GM12872 (cell line): ENCODE data around the gene LCN10.

Experiments used
- TF ChIP-seq, protein P1 (sequence below): IDR thresholded peaks from 3 replicates; pipeline ENCODE4 v1.5.1; 2011; ENCODE audit warnings: low read depth, mild to moderate bottlenecking, low read length, moderate library complexity; ENCODE audit not compliant: insufficient read depth

The LCN10 gene

DNA sequence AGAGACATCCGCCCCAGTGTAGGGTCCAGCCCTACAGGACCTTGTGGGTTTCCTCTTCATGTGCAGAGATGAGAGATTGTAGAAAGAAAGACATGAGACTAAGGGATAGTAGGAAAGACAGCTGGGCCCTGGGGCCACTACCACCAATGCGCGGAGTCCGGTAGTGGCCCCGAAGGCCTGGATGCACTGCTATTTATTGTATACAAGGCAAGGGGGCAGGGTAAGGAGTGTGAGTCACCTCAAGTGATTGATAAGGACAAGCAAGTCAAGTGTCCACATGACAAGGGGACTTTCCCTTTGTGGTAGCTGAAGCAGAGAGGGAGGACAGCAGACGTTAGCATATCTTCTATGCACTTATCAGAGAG, 42.2 kb upstream of the LCN10 start:
- TF ChIP-seq, protein P1, sequence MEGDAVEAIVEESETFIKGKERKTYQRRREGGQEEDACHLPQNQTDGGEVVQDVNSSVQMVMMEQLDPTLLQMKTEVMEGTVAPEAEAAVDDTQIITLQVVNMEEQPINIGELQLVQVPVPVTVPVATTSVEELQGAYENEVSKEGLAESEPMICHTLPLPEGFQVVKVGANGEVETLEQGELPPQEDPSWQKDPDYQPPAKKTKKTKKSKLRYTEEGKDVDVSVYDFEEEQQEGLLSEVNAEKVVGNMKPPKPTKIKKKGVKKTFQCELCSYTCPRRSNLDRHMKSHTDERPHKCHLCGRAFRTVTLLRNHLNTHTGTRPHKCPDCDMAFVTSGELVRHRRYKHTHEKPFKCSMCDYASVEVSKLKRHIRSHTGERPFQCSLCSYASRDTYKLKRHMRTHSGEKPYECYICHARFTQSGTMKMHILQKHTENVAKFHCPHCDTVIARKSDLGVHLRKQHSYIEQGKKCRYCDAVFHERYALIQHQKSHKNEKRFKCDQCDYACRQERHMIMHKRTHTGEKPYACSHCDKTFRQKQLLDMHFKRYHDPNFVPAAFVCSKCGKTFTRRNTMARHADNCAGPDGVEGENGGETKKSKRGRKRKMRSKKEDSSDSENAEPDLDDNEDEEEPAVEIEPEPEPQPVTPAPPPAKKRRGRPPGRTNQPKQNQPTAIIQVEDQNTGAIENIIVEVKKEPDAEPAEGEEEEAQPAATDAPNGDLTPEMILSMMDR = no peak

DNA sequence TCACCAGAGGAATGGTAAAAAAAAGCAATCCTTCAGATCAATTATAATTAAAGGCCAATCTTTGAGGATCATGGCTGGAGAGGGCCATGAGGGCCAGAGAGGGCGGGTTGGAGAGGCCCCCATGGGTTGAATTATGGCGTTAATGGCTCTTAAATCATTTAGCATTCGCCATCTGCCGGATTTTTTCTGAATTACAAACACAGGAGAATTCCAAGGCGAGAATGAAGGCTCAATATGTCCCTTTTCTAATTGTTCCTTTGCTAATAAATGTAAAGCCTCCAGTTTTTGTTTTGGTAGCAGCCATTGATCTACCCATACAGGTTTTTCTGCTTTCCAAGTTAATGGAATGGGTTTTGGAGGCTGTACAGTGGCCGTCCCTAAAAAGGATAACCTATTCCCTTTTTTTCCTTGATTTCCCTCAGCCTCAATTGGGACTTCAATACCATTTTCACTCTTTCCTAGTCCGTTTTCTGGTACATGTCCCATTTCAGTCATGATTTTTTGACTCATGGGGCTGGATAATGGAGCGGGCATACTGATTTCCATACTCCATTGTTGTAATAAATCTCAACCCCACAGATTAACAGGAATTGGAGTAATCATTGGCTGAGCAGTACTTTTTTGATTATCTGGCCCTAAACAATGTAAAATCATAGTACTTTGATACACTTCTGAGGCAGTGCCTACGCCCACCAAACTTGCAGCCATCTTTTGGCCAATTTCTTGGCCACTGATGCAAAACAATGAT, 41.7 kb upstream of the LCN10 start:
- TF ChIP-seq, protein P1 = peak; percentile 32; the same call in 1 of the 3 replicates

DNA sequence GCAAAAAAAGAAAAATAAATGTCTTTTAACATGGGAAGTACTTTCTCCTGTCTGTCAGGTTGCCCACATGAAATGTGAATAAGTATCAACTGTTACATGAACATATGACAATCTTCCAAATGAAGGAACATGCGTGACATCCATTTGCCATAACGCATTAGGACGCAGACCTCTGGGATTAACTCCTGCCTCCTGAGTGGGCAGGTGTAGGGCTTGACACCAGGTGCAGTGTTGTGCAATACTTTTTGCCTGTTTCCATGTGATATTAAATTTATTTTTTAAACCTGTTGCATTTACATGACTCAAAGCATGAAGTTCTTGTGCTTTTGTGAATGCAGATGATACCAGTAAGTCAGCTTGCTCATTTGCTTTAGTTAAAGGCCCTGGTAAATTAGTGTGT, 39.7 kb upstream of the LCN10 start:
- TF ChIP-seq, protein P1 = no peak

DNA sequence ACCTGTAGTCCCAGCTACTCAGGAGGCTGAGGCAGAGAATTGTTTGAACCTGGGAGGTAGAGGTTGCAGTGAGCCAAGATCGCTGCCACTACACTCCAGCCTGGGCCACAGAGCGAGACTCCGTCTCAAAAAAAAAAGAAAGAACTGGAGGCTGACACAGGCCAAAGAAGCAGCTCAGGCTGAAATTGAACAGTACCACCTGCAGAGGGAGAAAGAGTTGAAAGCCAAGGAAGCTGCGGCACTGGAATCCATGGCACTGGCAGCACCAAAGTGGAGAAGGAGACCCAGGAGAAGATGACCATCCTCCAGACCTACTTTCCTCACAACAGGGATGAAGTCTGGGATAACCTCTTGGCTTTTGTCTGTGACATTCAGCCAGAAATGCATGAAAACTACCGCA, 37.1 kb upstream of the LCN10 start:
- TF ChIP-seq, protein P1 = no peak

DNA sequence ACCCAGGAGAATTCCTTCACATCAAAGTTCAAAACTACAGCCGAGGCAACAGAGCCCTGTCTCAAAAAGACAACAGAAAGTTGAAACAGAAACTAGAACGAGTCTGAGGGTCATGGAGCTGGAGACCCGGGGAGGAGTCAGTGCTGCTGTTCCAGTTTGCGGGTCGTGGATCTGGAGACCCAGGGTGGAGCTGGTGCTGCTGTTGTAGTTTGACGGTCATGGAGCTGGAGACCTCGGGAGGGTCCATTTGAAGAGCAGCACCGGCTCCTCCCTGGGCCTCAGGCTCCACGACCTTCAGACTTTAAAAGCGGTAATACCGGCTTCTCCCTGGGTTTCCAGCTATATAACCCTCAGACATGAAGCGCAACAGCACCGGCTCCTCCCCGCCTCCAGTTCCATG, 34.6 kb upstream of the LCN10 start:
- TF ChIP-seq, protein P1 = no peak

DNA sequence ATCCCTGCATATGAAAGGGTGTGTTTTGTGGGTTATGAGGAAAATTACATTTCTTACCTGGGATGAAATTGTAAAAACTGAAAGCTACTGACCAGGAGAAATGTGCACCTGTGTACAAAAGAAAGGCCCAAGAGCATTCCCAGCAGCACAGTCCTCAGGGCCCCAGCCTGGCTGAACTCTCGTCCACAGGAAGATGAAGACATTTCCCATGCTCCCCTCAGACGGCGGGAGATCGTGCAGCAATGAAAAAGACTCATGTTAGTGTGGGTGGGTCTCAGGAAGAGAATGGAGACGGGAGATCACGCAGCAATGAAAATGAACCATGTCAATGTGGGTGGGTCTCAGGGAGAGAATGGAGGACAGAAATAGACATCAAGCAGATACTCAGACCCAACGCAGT, 34.2 kb upstream of the LCN10 start:
- TF ChIP-seq, protein P1 = no peak

DNA sequence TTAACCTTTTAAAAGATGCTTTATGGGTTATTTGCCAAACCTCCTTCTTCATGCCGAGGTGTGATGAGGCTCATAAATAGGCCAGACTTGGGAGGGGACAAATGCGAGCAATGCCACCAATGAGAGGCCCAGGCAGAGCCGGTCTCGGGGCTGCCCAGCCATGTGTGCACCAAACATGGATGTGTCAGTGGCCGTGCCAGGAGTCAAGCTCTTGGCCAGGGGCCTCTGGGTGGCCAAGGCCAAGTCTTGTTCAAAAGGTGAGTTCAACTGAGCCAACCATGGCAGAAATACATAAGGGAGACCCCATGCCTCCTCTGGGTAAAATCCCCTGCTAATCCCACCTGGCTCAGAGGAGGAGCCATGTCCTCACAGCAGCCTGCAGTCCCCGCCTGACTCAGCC, 32.5 kb upstream of the LCN10 start:
- TF ChIP-seq, protein P1 = no peak
